ENCODE results near the gene FBN3.

The FBN3 gene

DNA sequence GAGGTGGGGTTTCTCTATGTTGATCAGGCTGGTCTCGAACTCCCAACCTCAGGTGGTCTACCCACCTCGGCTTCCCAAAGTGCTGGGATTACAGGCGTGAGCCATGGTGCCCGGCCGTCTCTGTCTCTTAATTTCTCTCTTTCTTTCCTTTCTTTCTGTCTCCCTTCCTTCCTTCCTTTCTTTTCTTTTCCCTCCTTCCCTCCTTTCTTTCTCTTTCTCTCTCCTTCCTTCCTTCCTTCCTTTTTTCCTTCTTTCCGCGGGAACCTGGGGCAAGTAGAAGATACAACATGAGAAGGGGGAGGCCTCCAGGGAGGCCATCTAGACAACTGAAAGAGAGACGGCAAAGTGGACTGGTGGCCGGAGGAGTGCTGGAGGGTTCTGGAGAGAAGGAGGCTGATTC is 128.7 kb downstream of the FBN3 start:
- DNase-seq (ENCODE audit: low read depth in 2 of 2): no peak

DNA sequence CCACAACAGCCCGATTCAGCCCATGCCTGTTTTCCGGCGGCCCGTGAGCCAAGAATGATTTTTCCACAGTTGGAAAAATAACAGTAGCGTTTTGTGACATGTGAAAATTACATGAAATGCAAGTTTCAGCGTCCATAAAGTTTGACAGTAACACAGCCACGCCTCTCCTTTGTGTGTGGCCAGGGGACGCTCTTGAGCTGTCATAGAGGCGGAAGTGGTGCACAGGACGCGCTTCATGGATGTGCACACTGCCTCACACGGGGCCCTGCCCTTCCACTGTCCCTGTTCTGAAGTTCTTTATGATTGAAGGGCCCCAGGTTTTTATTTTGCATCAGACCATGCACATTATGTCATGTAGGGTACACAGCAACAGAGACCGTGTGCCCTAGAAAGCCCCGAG is 131.6 kb downstream of the FBN3 start:
- DNase-seq (ENCODE audit: low read depth in 2 of 2): no peak
